MM.1S (cell line): ENCODE results near the gene MGAT4C.

ENCODE experiments used
- EZH2phosphoT487 ChIP-seq: fragments of 300-600 bp; sonication (generic); IDR thresholded peaks from 2 replicates; pipeline ENCODE4 v1.6.1; 2018; ENCODE audit warnings: antibody characterized with exemption, low read length
- TF ChIP-seq, protein P1 (sequence below): fragments of 300-600 bp; sonication (generic); IDR thresholded peaks from 2 replicates; pipeline ENCODE4 v1.5.1; 2016; ENCODE audit warnings: antibody characterized with exemption, low read length, mixed read lengths

DNA sequence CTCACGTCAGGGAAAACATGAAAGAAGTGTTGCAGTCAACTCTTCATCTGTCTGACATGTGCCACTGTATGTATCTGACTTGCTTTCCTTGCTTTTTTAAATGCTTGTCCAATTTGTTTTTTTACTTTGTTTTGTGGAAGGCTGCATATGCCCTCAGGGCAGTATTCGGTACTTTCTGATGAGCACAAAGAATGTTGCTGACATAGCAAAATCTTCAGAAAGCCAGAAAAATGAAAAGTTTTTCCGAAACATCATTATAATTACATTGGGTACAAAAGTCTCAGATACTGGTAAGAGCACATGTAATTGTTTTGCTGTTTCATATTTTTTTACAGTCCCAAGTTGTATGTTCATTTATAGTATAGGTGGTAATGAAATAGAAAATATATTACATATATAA, 237.8 kb downstream of the MGAT4C start:
- TF ChIP-seq, protein P1, sequence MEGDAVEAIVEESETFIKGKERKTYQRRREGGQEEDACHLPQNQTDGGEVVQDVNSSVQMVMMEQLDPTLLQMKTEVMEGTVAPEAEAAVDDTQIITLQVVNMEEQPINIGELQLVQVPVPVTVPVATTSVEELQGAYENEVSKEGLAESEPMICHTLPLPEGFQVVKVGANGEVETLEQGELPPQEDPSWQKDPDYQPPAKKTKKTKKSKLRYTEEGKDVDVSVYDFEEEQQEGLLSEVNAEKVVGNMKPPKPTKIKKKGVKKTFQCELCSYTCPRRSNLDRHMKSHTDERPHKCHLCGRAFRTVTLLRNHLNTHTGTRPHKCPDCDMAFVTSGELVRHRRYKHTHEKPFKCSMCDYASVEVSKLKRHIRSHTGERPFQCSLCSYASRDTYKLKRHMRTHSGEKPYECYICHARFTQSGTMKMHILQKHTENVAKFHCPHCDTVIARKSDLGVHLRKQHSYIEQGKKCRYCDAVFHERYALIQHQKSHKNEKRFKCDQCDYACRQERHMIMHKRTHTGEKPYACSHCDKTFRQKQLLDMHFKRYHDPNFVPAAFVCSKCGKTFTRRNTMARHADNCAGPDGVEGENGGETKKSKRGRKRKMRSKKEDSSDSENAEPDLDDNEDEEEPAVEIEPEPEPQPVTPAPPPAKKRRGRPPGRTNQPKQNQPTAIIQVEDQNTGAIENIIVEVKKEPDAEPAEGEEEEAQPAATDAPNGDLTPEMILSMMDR = no peak
- no peak for TF ChIP-seq EZH2phosphoT487
